ENCODE results near the gene TEX11.
"Not testable (repeated sequence)": the region's sequence is repeated elsewhere in the genome, so short reads cannot be mapped to it uniquely, and the experiment has no call there.

TEX11 gene

GRCh38 chrX:70754169-70754848, 154.2 kb downstream of the TEX11 start:
- no peak for DNase-seq

GRCh38 chrX:70733774-70734173, 174.7 kb downstream of the TEX11 start:
- DNase-seq, result not testable (repeated sequence)

- DNase-seq, result not testable (repeated sequence)
Measured at GRCh38 chrX:70727961-70728360, 180.6 kb downstream of the TEX11 start.

- no peak for DNase-seq
Measured at GRCh38 chrX:70720721-70721120, 187.8 kb downstream of the TEX11 start.

- DNase-seq, result not testable (repeated sequence)
Measured at GRCh38 chrX:70711336-70711735, 197.2 kb downstream of the TEX11 start.

GRCh38 chrX:70694339-70695122, 214.0 kb downstream of the TEX11 start:
- DNase-seq, result no peak

GRCh38 chrX:70679455-70679854, 229.1 kb downstream of the TEX11 start:
- not testable (repeated sequence) for DNase-seq

- no peak for DNase-seq
Measured at GRCh38 chrX:70675284-70675683, 233.2 kb downstream of the TEX11 start.

GRCh38 chrX:70672326-70672725, 236.2 kb downstream of the TEX11 start:
- DNase-seq, result no peak

- DNase-seq, result no peak
Measured at GRCh38 chrX:70669120-70669519, 239.4 kb downstream of the TEX11 start.

GRCh38 chrX:70664726-70665125, 243.8 kb downstream of the TEX11 start:
- peak; percentile 13 for DNase-seq

GRCh38 chrX:70661124-70661523, 247.4 kb downstream of the TEX11 start:
- DNase-seq, result not testable (repeated sequence)

- not testable (repeated sequence) for DNase-seq
Measured at GRCh38 chrX:70657546-70657945, 251.0 kb downstream of the TEX11 start.

- no peak for DNase-seq
Measured at GRCh38 chrX:70656304-70656703, 252.2 kb downstream of the TEX11 start.

GRCh38 chrX:70647910-70648309, 260.6 kb downstream of the TEX11 start:
- not testable (repeated sequence) for DNase-seq

GRCh38 chrX:70636218-70636617, 272.3 kb downstream of the TEX11 start:
- no peak for DNase-seq

GRCh38 chrX:70635669-70636068, 272.8 kb downstream of the TEX11 start:
- DNase-seq, result no peak

GRCh38 chrX:70635227-70635626, 273.3 kb downstream of the TEX11 start:
- DNase-seq, result no peak

- no peak for DNase-seq
Measured at GRCh38 chrX:70621743-70622142, 286.8 kb downstream of the TEX11 start.

GRCh38 chrX:70618467-70618866, 290.0 kb downstream of the TEX11 start:
- no peak for DNase-seq

GRCh38 chrX:70613295-70613694, 295.2 kb downstream of the TEX11 start:
- no peak for DNase-seq

- no peak for DNase-seq
Measured at GRCh38 chrX:70605352-70605751, 303.2 kb downstream of the TEX11 start.

- DNase-seq, result no peak
Measured at GRCh38 chrX:70592091-70592490, 316.4 kb downstream of the TEX11 start.

- not testable (repeated sequence) for DNase-seq
Measured at GRCh38 chrX:70587158-70587557, 321.4 kb downstream of the TEX11 start.
